Erythroblast (primary cell): ENCODE results near the gene SNX24.

Experiments used
- GATA1 ChIP-seq: IDR thresholded peaks from 2 replicates; pipeline ENCODE4 v1.6.1; 2011; ENCODE audit warnings: low read depth, mild to moderate bottlenecking, control low read depth, low read length, moderate library complexity
- POLR2A ChIP-seq: IDR thresholded peaks from 2 replicates; pipeline ENCODE4 v1.6.1; 2011; ENCODE audit warnings: mild to moderate bottlenecking, low read length

GRCh38 chr5:122844910-122845228, 544 bp upstream of the SNX24 start:
- TF ChIP-seq POLR2A (no peak), GATA1 (no peak)
